WTC11 (cell line): ENCODE data around the gene TRIOBP. TPM values are rescaled to one million over a fixed set of nuclear protein-coding genes. Genes with fewer than 3 reads are reported as not detected.

ENCODE experiments used
- ATAC-seq: fragments of 200-7000 bp; cut with Tn5 transposase; 2 replicates; pipeline ENCODE4 v1.10.0; 2021; ENCODE audit warnings: mild to moderate bottlenecking, moderate library complexity
- CTCF ChIA-PET: fragments of 300-600 bp; sonication (Branson Sonifier 250); formaldehyde crosslinking; loops from one replicate; lab custom pipeline; 2021; ENCODE audit warnings: antibody characterized with exemption; lab: Charles Lee
- POLR2A ChIA-PET: fragments of 350-600 bp; sonication (Branson Sonifier 250); formaldehyde crosslinking; loops from one replicate; lab custom pipeline; 2021; ENCODE audit warnings: antibody characterized with exemption; lab: Charles Lee
- DNase-seq: peaks from one replicate; pipeline ENCODE4 v3.0.0; 2021; ENCODE audit warnings: low spot score
- H3K27ac Mint-ChIP-seq: 2 replicates; pipeline ENCODE4 v1.8.0; 2021; ENCODE audit warnings: mixed read lengths
- H3K27me3 Mint-ChIP-seq: 2 replicates; pipeline ENCODE4 v1.8.0; 2021; ENCODE audit warnings: low read depth, mild to moderate bottlenecking, moderate library complexity, mixed read lengths
- H3K36me3 Mint-ChIP-seq: 2 replicates; pipeline ENCODE4 v1.8.0; 2021; ENCODE audit warnings: mixed read lengths
- H3K4me1 Mint-ChIP-seq: 2 replicates; pipeline ENCODE4 v1.8.0; 2022; ENCODE audit warnings: mixed read lengths
- H3K4me3 Mint-ChIP-seq: 2 replicates; pipeline ENCODE4 v1.8.0; 2021; ENCODE audit warnings: mild to moderate bottlenecking, moderate library complexity, mixed read lengths
- H3K9me3 Mint-ChIP-seq: 2 replicates; pipeline ENCODE4 v1.8.0; 2021; ENCODE audit warnings: mixed read lengths
- ATF1 ChIP-seq: sonication (generic); formaldehyde crosslinking; IDR thresholded peaks from 2 replicates; pipeline ENCODE4 v1.8.1; 2023; ENCODE audit warnings: mild to moderate bottlenecking, moderate library complexity, missing genetic modification reagents
- ELF4 ChIP-seq: sonication (generic); formaldehyde crosslinking; IDR thresholded peaks from 2 replicates; pipeline ENCODE4 v1.8.1; 2022; ENCODE audit warnings: low read depth, mild to moderate bottlenecking, moderate library complexity, missing genetic modification reagents
- MYBL2 ChIP-seq: sonication (generic); formaldehyde crosslinking; IDR thresholded peaks from 2 replicates; pipeline ENCODE4 v1.8.1; 2023; ENCODE audit warnings: mild to moderate bottlenecking, moderate library complexity, missing genetic modification reagents
- NFATC4 ChIP-seq: fragments of 250-450 bp; sonication (Bioruptor Pico); IDR thresholded peaks from 2 replicates; pipeline ENCODE4 v1.9.0; 2021; ENCODE audit warnings: mild to moderate bottlenecking
- NFE2L1 ChIP-seq: sonication (generic); formaldehyde crosslinking; IDR thresholded peaks from 2 replicates; pipeline ENCODE4 v1.8.1; 2023; ENCODE audit warnings: missing genetic modification reagents
- TP53 ChIP-seq: sonication (generic); formaldehyde crosslinking; IDR thresholded peaks from 2 replicates; pipeline ENCODE4 v1.8.1; 2023; ENCODE audit warnings: mild to moderate bottlenecking, missing genetic modification reagents
- ZNF138 ChIP-seq: sonication (generic); formaldehyde crosslinking; conservative IDR thresholded peaks from 2 replicates; pipeline ENCODE4 v1.8.1; 2022; ENCODE audit warnings: mild to moderate bottlenecking, moderate library complexity, missing genetic modification reagents
- ZNF396 ChIP-seq: fragments of 250-450 bp; sonication (Bioruptor Pico); IDR thresholded peaks from 2 replicates; pipeline ENCODE4 v1.8.0; 2021; ENCODE audit warnings: mild to moderate bottlenecking, moderate library complexity, borderline replicate concordance
- total RNA-seq: library from RNA; stranded (reverse); gene quantifications from 3 replicates; pipeline ENCODE4 v1.2.3, GENCODE V29; 2021
- TF ChIP-seq, protein P1 (sequence below): sonication (generic); formaldehyde crosslinking; conservative IDR thresholded peaks from 2 replicates; pipeline ENCODE4 v1.8.1; 2022; ENCODE audit warnings: mild to moderate bottlenecking, missing genetic modification reagents
- TF ChIP-seq, protein P2 (sequence below): sonication (generic); formaldehyde crosslinking; IDR thresholded peaks from 2 replicates; pipeline ENCODE4 v1.8.0; 2022; ENCODE audit warnings: mild to moderate bottlenecking, missing genetic modification reagents
- TF ChIP-seq, protein P3 (sequence below): sonication (generic); formaldehyde crosslinking; conservative IDR thresholded peaks from 2 replicates; pipeline ENCODE4 v1.8.1; 2023; ENCODE audit warnings: mild to moderate bottlenecking, low read depth, missing genetic modification reagents, moderate library complexity
- TF ChIP-seq, protein P4 (sequence below): sonication (generic); formaldehyde crosslinking; IDR thresholded peaks from 2 replicates; pipeline ENCODE4 v1.8.1; 2023; ENCODE audit warnings: mild to moderate bottlenecking, missing genetic modification reagents
- TF ChIP-seq, protein P5 (sequence below): sonication (generic); formaldehyde crosslinking; IDR thresholded peaks from 2 replicates; pipeline ENCODE4 v1.8.0; 2023; ENCODE audit warnings: missing genetic modification reagents

Gene TRIOBP
- total RNA-seq, 1 experiment from 2014 or later: 54.0 TPM

DNA sequence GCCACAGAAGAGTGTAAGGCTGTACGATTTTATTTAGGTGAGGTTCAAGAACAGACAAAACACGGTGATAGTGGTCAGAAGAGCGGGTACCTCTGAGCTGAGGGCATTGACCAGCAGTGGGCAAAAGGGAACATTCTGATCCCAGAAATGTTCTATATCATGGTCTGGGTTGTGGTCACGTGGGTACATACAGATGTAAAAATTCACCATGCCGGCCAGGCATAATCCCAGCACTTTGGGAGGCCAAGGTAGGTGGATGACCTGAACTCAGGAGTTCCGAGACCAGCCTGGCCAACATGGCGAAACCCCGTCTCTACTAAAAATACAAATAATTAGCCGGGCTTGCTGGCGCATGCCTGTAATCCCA lies 79.8 kb downstream of the TRIOBP start:
- Mint-ChIP-seq H3K4me3 (no peak overlapping the region), H3K27me3 (peaks cover 31% of the 10 kb centered on the region), H3K27ac (peak overlapping the region; percentile 78; the same call in 1 of the 2 replicates), H3K36me3 (peaks cover 12% of the 10 kb centered on the region; the same call in 1 of the 2 replicates), H3K9me3 (no peaks in the 10 kb centered on the region), H3K4me1 (peaks cover 16% of the 10 kb centered on the region)
- DNase-seq (no peak), ATAC-seq (no peak)
- TF ChIP-seq, protein P1, sequence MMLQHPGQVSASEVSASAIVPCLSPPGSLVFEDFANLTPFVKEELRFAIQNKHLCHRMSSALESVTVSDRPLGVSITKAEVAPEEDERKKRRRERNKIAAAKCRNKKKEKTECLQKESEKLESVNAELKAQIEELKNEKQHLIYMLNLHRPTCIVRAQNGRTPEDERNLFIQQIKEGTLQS (CRISPR knock-in tag): no peak
- ChIA-PET POLR2A (no interaction called here), CTCF (interaction anchor here (1.2 to 1.4 kb wide), 4 partner anchors 9 to 215 kb away, joined by 3 to 5 read pairs (median 4); no protein-coding TSS in a partner anchor)

DNA sequence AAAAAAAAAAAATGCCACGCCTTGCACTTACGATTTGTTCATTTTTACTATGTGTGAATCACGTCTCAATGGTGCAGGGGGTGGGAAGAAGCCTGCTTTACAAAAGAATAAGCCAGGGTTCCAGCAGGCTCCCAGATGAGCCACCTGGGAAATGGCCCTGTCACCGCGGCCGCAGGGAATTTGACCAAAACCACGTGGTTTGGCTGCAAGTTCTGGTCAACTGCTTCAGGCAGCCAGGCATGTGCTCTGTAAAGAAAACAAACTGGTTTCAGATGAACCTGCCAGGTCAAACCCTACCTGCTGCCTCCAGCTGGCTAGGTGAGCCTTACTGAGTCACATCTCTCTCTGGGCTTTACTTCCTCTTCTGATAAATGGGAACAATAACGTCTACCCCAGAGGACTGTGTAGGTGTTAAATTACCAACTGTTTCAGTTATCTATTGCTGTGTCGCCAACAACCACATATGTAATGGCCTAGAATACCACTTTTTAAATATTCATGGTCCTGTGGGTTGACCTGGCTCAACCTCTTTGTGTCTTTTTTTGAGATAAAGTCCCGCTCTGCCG lies 80.4 kb downstream of the TRIOBP start:
- TF ChIP-seq, protein P2, sequence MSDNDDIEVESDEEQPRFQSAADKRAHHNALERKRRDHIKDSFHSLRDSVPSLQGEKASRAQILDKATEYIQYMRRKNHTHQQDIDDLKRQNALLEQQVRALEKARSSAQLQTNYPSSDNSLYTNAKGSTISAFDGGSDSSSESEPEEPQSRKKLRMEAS (CRISPR knock-in tag): peak; percentile 24; the same call in 1 of the 2 replicates
- no peak for TF ChIP-seq MYBL2 (CRISPR knock-in tag)
- H3K27ac Mint-ChIP-seq: no peak overlapping the region
- H3K9me3 Mint-ChIP-seq: no peaks in the 10 kb centered on the region
- peaks cover 36% of the 10 kb centered on the region for H3K27me3 Mint-ChIP-seq
- peaks cover 16% of the 10 kb centered on the region for H3K4me1 Mint-ChIP-seq
- DNase-seq: no peak
- ChIA-PET CTCF (interaction anchor here (1.4 kb wide), 1 partner anchor 10 kb away, joined by 5 read pairs; no protein-coding TSS in a partner anchor), POLR2A (no interaction called here)
- no peak for ATAC-seq
- H3K4me3 Mint-ChIP-seq: no peak overlapping the region
- peaks cover 12% of the 10 kb centered on the region; the same call in 1 of the 2 replicates for H3K36me3 Mint-ChIP-seq

DNA sequence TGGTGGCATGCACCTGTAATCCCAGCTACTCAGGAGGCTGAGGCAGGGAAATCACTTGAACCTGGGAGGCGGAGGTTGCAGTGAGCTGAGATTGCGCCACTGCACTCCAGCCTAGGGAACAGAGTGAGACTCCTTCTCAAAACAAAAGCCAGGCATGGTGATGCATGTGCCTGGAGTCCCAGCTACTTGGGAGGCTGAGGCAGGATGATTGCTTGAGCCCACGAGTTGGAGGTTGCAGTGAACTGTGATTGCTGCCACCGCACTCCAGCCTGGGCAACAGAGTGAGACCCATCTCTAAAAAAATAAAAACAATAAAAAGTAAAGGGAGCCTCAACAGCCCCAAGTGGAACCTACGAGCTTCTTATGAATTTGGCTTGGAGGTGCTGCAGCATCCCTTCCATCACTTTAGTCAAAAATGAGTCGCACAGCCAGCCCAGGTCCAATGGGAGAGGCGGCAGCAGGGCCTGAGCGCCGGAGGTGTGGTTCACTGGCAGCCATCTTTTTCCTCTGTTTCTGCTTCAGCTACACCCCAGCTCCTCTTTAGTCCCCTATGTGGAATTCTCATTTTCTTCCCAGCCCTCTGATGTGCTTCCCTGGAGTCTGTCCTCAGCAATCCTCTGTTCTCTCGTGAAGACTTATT lies 81.6 kb downstream of the TRIOBP start:
- TF ChIP-seq NFATC4: no peak
- TF ChIP-seq ZNF138: no peak
- no peak for TF ChIP-seq ZNF396 (CRISPR knock-in tag)
- no peak for TF ChIP-seq ELF4
- no peak for TF ChIP-seq TP53
- TF ChIP-seq, protein P3, sequence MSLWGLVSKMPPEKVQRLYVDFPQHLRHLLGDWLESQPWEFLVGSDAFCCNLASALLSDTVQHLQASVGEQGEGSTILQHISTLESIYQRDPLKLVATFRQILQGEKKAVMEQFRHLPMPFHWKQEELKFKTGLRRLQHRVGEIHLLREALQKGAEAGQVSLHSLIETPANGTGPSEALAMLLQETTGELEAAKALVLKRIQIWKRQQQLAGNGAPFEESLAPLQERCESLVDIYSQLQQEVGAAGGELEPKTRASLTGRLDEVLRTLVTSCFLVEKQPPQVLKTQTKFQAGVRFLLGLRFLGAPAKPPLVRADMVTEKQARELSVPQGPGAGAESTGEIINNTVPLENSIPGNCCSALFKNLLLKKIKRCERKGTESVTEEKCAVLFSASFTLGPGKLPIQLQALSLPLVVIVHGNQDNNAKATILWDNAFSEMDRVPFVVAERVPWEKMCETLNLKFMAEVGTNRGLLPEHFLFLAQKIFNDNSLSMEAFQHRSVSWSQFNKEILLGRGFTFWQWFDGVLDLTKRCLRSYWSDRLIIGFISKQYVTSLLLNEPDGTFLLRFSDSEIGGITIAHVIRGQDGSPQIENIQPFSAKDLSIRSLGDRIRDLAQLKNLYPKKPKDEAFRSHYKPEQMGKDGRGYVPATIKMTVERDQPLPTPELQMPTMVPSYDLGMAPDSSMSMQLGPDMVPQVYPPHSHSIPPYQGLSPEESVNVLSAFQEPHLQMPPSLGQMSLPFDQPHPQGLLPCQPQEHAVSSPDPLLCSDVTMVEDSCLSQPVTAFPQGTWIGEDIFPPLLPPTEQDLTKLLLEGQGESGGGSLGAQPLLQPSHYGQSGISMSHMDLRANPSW (CRISPR knock-in tag): no peak
- no peak for TF ChIP-seq ATF1 (CRISPR knock-in tag)
- TF ChIP-seq, protein P4, sequence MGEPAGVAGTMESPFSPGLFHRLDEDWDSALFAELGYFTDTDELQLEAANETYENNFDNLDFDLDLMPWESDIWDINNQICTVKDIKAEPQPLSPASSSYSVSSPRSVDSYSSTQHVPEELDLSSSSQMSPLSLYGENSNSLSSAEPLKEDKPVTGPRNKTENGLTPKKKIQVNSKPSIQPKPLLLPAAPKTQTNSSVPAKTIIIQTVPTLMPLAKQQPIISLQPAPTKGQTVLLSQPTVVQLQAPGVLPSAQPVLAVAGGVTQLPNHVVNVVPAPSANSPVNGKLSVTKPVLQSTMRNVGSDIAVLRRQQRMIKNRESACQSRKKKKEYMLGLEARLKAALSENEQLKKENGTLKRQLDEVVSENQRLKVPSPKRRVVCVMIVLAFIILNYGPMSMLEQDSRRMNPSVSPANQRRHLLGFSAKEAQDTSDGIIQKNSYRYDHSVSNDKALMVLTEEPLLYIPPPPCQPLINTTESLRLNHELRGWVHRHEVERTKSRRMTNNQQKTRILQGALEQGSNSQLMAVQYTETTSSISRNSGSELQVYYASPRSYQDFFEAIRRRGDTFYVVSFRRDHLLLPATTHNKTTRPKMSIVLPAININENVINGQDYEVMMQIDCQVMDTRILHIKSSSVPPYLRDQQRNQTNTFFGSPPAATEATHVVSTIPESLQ (CRISPR knock-in tag): no peak
- no peak for TF ChIP-seq NFE2L1 (CRISPR knock-in tag)
- TF ChIP-seq, protein P5, sequence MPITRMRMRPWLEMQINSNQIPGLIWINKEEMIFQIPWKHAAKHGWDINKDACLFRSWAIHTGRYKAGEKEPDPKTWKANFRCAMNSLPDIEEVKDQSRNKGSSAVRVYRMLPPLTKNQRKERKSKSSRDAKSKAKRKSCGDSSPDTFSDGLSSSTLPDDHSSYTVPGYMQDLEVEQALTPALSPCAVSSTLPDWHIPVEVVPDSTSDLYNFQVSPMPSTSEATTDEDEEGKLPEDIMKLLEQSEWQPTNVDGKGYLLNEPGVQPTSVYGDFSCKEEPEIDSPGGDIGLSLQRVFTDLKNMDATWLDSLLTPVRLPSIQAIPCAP (CRISPR knock-in tag): no peak
- Mint-ChIP-seq H3K27me3 (peaks cover 42% of the 10 kb centered on the region), H3K4me3 (no peak overlapping the region), H3K9me3 (no peaks in the 10 kb centered on the region), H3K27ac (no peak overlapping the region), H3K36me3 (peaks cover 3% of the 10 kb centered on the region; the same call in 1 of the 2 replicates), H3K4me1 (peaks cover 16% of the 10 kb centered on the region)
- ChIA-PET CTCF (interaction anchor here (0.6 kb wide), 1 partner anchor 81 kb away, joined by 4 read pairs; no protein-coding TSS in a partner anchor), POLR2A (interaction anchor here (0.5 kb wide), 1 partner anchor 29 kb away, joined by 4 read pairs; no protein-coding TSS in a partner anchor)
- DNase-seq (no peak), ATAC-seq (no peak)
